GM23338 (cell line): ENCODE results near the gene COL9A1. TPM values are rescaled to one million over a fixed set of nuclear protein-coding genes. Genes with fewer than 3 reads are reported as not detected.

Experiments
- ETS1 ChIP-seq: IDR thresholded peaks from 2 replicates; pipeline ENCODE4 v1.6.1; 2016; ENCODE audit warnings: antibody characterized with exemption
- EZH2phosphoT487 ChIP-seq: fragments of 200-600 bp; sonication (generic); IDR thresholded peaks from one replicate; pipeline ENCODE4 v1.8.1; 2018; ENCODE audit warnings: antibody characterized with exemption; ENCODE audit not compliant: unreplicated experiment
- JUNB ChIP-seq: IDR thresholded peaks from one replicate; pipeline ENCODE4 v1.6.1; 2016; ENCODE audit warnings: antibody characterized with exemption; ENCODE audit not compliant: unreplicated experiment
- NANOG ChIP-seq: IDR thresholded peaks from 2 replicates; pipeline ENCODE4 v1.6.1; 2016; ENCODE audit warnings: antibody characterized with exemption, borderline replicate concordance
- POLR2AphosphoS5 ChIP-seq: IDR thresholded peaks from 2 replicates; pipeline ENCODE4 v1.6.1; 2016; ENCODE audit warnings: antibody characterized with exemption, low read depth
- REST ChIP-seq: IDR thresholded peaks from one replicate; pipeline ENCODE4 v1.6.1; 2018; ENCODE audit warnings: antibody characterized with exemption; ENCODE audit not compliant: unreplicated experiment
- ZNF331 ChIP-seq: fragments of 250-450 bp; sonication (Bioruptor Pico); IDR thresholded peaks from 2 replicates; pipeline ENCODE4 v1.5.0; 2020; ENCODE audit warnings: low read depth, mild to moderate bottlenecking, moderate library complexity
- polyA plus RNA-seq: library from polyadenylated mRNA; unstranded; fragments of >200 nt; fragmentation: Nextera tagmentation; extraction: Ambion mirVana; gene quantifications from 2 replicates; pipeline ENCODE4 v1.2.1, GENCODE V29; 2016
- total RNA-seq: library from RNA; depleted of rRNA; stranded (reverse); fragments of >200 nt; shearing (Covaris generic); gene quantifications from 2 replicates; pipeline ENCODE4 v1.2.3, GENCODE V29; 2014; rRNA removed

Gene COL9A1
- total and polyA plus RNA-seq, 2 experiments from 2014 or later: 16.0 to 20.3 TPM

GRCh38 chr6:70168681-70169377, 134.1 kb downstream of the COL9A1 start (continued):
- TF ChIP-seq ETS1 (no peak), NANOG (no peak), EZH2phosphoT487 (no peak), ZNF331 (no peak), REST (no peak), POLR2AphosphoS5 (no peak), JUNB (no peak)

Other genes with a start within 250 kb of the COL9A1 start
- gene FAM135A, start 110.4 kb upstream of the COL9A1 start, total RNA-seq: 65.8 and 68.7 TPM in 2 replicates
- gene FAM135A, start 110.4 kb upstream of the COL9A1 start, polyA plus RNA-seq: 24.8 and 35.2 TPM in 2 replicates